Esophagus (tissue), 2 donors: Measurements from ENCODE around the gene TSHZ1. TPM values are rescaled to one million over a fixed set of nuclear protein-coding genes. Genes with fewer than 3 reads are reported as not detected.

Source experiments
- H3K27ac ChIP-seq, 2 donors: one replicate each; pipeline ENCODE4 v1.5.1; 2013; ENCODE audit warnings: low read depth in 2 of 2, mild to moderate bottlenecking in 2 of 2, inconsistent platforms in 1 of 2, low read length in 1 of 2, moderate library complexity in 1 of 2
- H3K27me3 ChIP-seq, 2 donors: one replicate each; pipeline ENCODE4 v1.6.1; 2013; ENCODE audit warnings: low read length in 2 of 2, control low read depth in 1 of 2, mild to moderate bottlenecking in 1 of 2; ENCODE audit not compliant: insufficient read depth in 2 of 2, control insufficient read depth in 1 of 2
- H3K36me3 ChIP-seq, 2 donors: one replicate each; pipeline ENCODE4 v1.6.1; 2013; ENCODE audit warnings: low read length in 1 of 2; ENCODE audit not compliant: control insufficient read depth in 2 of 2, insufficient read depth in 2 of 2
- H3K4me1 ChIP-seq, 2 donors: one replicate each; pipeline ENCODE4 v1.6.1; 2013; ENCODE audit warnings: low read length in 1 of 2; ENCODE audit not compliant: control insufficient read depth in 2 of 2, insufficient read depth in 2 of 2
- H3K4me3 ChIP-seq, 2 donors: one replicate each; pipeline ENCODE4 v1.5.1; 2013; ENCODE audit warnings: low read length in 2 of 2, mild to moderate bottlenecking in 2 of 2, low read depth in 1 of 2, moderate library complexity in 1 of 2
- H3K9me3 ChIP-seq, 2 donors: one replicate each; pipeline ENCODE4 v1.6.1; 2013; ENCODE audit warnings: mild to moderate bottlenecking in 2 of 2, low read depth in 1 of 2, low read length in 1 of 2, moderate library complexity in 1 of 2; ENCODE audit not compliant: control insufficient read depth in 2 of 2, insufficient read depth in 1 of 2
- whole genome bisulfite sequencing, 2 donors: extraction: QIAGEN DNeasy Blood & Tissue Kit; methylation state at CpG; one replicate each; pipeline ENCODE4 v1.1.7; 2013; 5-methylcytosine and 5-hydroxymethylcytosine counted together
- polyA plus RNA-seq, 2 donors: library from polyadenylated mRNA; stranded (reverse); fragments of 200-250 nt; gene quantifications; one replicate each; pipeline ENCODE4 v1.2.3, GENCODE V29; 2013
- donor health status: healthy with polysubstance abuse.
- donor health status: Bipolar disorder and iron deficiency.

Gene TSHZ1
- polyA plus RNA-seq, result 1 to 10 TPM; 4.7 to 6.7 TPM

GRCh38 chr18:75210274-75211001 is at the start of gene TSHZ1:
Gene TSHZ1, plus strand, starts transcription at chr18:75210797. Its CDS starts 1,080 bp downstream, at chr18:75211877.
- peak within 1 kb of the TSS; percentile 92 to 99 for H3K27ac ChIP-seq
- WGBS, 2 donors, result 2% methylated on average over 15 of the region's 15 CpGs
- H3K4me1 ChIP-seq, result peaks cover 0 to 5% of the 10 kb centered on the region in 2 donors
- no peaks in the 10 kb centered on the region for H3K36me3 ChIP-seq
- peak within 1 kb of the TSS; percentile 91 to 99 for H3K4me3 ChIP-seq
- no peaks in the 10 kb centered on the region for H3K9me3 ChIP-seq
- no peaks in the 10 kb centered on the region for H3K27me3 ChIP-seq

- H3K4me1 ChIP-seq, result peaks cover 0 to 6% of the 10 kb centered on the region in 2 donors
- 55 to 65% methylated on average over 14 of the region's 14 CpGs for WGBS, 2 donors
- H3K27ac ChIP-seq, result no peak overlapping the region
- no peaks in the 10 kb centered on the region for H3K27me3 ChIP-seq
- no peaks in the 10 kb centered on the region for H3K36me3 ChIP-seq
- H3K4me3 ChIP-seq, result peak overlapping the region; percentile 35 to 52
- peaks cover 0 to 4% of the 10 kb centered on the region in 2 donors for H3K9me3 ChIP-seq
Measured at GRCh38 chr18:75161256-75162028, 49.2 kb upstream of the TSHZ1 start.

GRCh38 chr18:75162467-75162866 is 48.1 kb upstream of the TSHZ1 start:
- WGBS, 2 donors, result 46 to 52% methylated on average over 3 of the region's 3 CpGs

GRCh38 chr18:75162978-75163377 is 47.6 kb upstream of the TSHZ1 start:
- 92 to 93% methylated on average over 4 of the region's 4 CpGs for WGBS, 2 donors

More at GRCh38 chr18:75162467-75162866, 48.1 kb upstream of the TSHZ1 start:
- no peak overlapping the region for H3K27ac ChIP-seq
- H3K36me3 ChIP-seq, result no peaks in the 10 kb centered on the region
- H3K4me1 ChIP-seq, result peaks cover 0 to 6% of the 10 kb centered on the region in 2 donors
- H3K9me3 ChIP-seq, result peaks cover 0 to 4% of the 10 kb centered on the region in 2 donors
- H3K4me3 ChIP-seq, result no peak overlapping the region
- H3K27me3 ChIP-seq, result no peaks in the 10 kb centered on the region

GRCh38 chr18:75163736-75164135 is 46.9 kb upstream of the TSHZ1 start:
- no peak overlapping the region for H3K27ac ChIP-seq
- peaks cover 0 to 6% of the 10 kb centered on the region in 2 donors for H3K4me1 ChIP-seq
- H3K36me3 ChIP-seq, result no peaks in the 10 kb centered on the region
- H3K4me3 ChIP-seq, result no peak overlapping the region
- WGBS, 2 donors, result 94 to 97% methylated on average over 4 of the region's 4 CpGs
- H3K9me3 ChIP-seq, result peaks cover 0 to 4% of the 10 kb centered on the region in 2 donors
- no peaks in the 10 kb centered on the region for H3K27me3 ChIP-seq

More at GRCh38 chr18:75162978-75163377, 47.6 kb upstream of the TSHZ1 start:
- Histone ChIP-seq H3K9me3 (peaks cover 0 to 4% of the 10 kb centered on the region in 2 donors), H3K27ac (no peak overlapping the region), H3K36me3 (no peaks in the 10 kb centered on the region), H3K27me3 (no peaks in the 10 kb centered on the region), H3K4me1 (peaks cover 0 to 6% of the 10 kb centered on the region in 2 donors), H3K4me3 (no peak overlapping the region)

DNA sequence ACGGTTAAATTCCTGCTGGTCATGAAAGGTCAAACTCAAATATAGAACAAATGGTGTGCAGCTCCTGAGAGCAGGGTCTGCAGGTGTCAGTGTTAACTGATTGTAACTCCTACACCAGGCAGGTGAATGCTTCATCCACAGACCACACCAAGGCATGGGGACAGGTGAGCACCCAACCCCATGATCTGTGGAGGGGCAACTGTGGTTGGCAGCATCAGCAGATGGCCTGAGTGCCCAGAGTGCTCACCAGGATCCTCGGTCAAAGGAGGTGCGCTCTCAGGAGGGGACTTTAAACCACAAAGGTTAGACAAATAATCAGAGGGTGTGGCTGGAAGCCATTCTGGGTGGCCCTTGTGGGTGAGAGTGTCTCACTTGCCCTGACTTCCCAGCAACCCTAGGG is 46.1 kb upstream of the TSHZ1 start:
- no peaks in the 10 kb centered on the region for H3K36me3 ChIP-seq
- H3K4me3 ChIP-seq, result no peak overlapping the region
- WGBS, 2 donors, result 78 to 91% methylated on average over 3 of the region's 3 CpGs
- H3K27ac ChIP-seq, result no peak overlapping the region
- H3K4me1 ChIP-seq, result peaks cover 0 to 6% of the 10 kb centered on the region in 2 donors
- peaks cover 0 to 4% of the 10 kb centered on the region in 2 donors for H3K9me3 ChIP-seq
- no peaks in the 10 kb centered on the region for H3K27me3 ChIP-seq

DNA sequence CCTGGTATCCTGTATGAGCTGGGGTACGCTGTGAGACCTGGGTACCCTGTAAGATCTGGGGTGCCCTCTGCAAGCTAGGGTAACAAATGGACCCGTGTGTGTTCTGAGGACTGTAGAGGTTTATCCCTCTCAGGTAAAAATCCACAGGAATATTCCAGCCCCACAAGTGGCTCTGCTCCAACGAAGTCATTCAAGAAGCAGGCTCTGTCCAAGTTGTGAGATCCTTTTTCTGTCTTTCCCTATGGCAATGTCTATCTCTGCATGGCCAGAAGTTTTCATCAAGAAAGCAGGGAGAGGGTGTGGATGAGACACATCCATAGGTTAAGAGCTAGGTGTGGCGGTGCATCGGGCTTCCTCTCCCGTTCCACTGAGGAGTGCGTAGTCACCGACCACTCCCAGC is 44.7 kb upstream of the TSHZ1 start:
- H3K4me1 ChIP-seq, result peaks cover 0 to 6% of the 10 kb centered on the region in 2 donors
- WGBS, 2 donors, result 87 to 94% methylated on average over 8 of the region's 8 CpGs

GRCh38 chr18:75167137-75167536 is 43.5 kb upstream of the TSHZ1 start:
- 91 to 92% methylated on average over 10 of the region's 10 CpGs for WGBS, 2 donors
- no peak overlapping the region for H3K4me3 ChIP-seq
- H3K36me3 ChIP-seq, result no peaks in the 10 kb centered on the region
- H3K9me3 ChIP-seq, result peaks cover 0 to 4% of the 10 kb centered on the region in 2 donors
- no peaks in the 10 kb centered on the region for H3K4me1 ChIP-seq
- H3K27me3 ChIP-seq, result no peaks in the 10 kb centered on the region
- H3K27ac ChIP-seq, result no peak overlapping the region

More for the DNA sequence above, 44.7 kb upstream of the TSHZ1 start:
- Histone ChIP-seq H3K27ac (no peak overlapping the region), H3K9me3 (peaks cover 0 to 4% of the 10 kb centered on the region in 2 donors), H3K4me3 (no peak overlapping the region), H3K36me3 (no peaks in the 10 kb centered on the region), H3K27me3 (no peaks in the 10 kb centered on the region)

GRCh38 chr18:75167759-75168618 is 42.6 kb upstream of the TSHZ1 start:
- H3K27ac ChIP-seq, result peak overlapping the region; percentile 41 to 57
- H3K27me3 ChIP-seq, result no peaks in the 10 kb centered on the region
- 63 to 64% methylated on average over 33 of the region's 33 CpGs for WGBS, 2 donors
- H3K9me3 ChIP-seq, result peaks cover 0 to 4% of the 10 kb centered on the region in 2 donors
- H3K4me1 ChIP-seq, result no peaks in the 10 kb centered on the region
- H3K36me3 ChIP-seq, result no peaks in the 10 kb centered on the region
- H3K4me3 ChIP-seq, result no peak overlapping the region
